Thyroid gland (tissue), 4 donors: Measurements from ENCODE around the gene U2SURP.

Experiments used
- POLR2A ChIP-seq, 2 donors: fragments of 450-650 bp; IDR thresholded peaks; one replicate each; pipeline ENCODE4 v1.6.1; 2017; ENCODE audit warnings: antibody characterized with exemption in 2 of 2, mild to moderate bottlenecking in 2 of 2, moderate library complexity in 1 of 2
- TF ChIP-seq, protein P1 (sequence below), 6 experiments: fragments of 200-600 bp in 3 of 6; fragments of 450-650 bp in 3 of 6; sonication (generic) in 3 of 6; IDR thresholded peaks; one replicate each; pipeline ENCODE4 v1.5.1; 2016 to 2019; ENCODE audit warnings: antibody characterized with exemption in 6 of 6, mild to moderate bottlenecking in 2 of 6, inconsistent platforms in 1 of 6, moderate library complexity in 1 of 6

DNA sequence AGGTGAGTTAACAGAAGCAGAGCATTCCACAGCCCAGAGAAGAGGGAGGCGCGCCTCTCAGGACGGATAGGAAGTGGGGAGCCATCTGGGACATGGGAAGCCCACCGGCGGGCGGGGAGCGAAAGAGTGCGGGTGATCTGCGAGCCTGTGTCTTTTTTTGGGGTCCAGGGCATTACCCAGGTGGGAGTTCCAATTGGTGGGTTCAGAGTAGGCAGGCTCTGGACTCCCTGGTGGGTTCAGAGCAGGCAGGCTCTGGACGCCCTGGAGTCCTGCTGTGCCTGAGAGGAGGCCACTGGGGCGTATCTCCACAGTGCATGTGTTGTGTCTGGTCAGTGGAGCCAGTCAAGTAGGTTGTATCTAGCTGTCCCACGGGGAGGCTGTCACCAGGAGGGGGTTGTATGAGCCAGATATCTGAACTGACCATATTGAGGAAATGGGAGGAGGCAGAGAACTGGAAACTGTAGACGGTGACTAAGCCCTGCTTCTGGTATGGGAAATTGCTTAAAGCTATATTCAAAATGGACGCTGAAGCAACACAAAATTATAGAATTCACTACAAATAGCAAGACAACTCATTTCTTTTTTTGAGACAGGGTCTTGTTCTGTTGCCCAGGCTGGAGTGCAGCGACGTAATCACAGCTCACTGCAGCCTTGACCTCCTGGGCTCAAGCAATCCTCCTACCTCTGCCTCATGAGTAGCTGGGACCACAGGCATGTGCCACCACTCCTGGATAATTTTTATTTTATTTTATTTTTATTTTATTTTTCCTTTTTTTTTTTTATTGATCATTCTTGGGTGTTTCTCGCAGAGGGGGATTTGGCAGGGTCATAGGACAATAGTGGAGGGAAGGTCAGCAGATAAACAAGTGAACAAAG lies 83.7 kb downstream of the U2SURP start:
- TF ChIP-seq, protein P1, sequence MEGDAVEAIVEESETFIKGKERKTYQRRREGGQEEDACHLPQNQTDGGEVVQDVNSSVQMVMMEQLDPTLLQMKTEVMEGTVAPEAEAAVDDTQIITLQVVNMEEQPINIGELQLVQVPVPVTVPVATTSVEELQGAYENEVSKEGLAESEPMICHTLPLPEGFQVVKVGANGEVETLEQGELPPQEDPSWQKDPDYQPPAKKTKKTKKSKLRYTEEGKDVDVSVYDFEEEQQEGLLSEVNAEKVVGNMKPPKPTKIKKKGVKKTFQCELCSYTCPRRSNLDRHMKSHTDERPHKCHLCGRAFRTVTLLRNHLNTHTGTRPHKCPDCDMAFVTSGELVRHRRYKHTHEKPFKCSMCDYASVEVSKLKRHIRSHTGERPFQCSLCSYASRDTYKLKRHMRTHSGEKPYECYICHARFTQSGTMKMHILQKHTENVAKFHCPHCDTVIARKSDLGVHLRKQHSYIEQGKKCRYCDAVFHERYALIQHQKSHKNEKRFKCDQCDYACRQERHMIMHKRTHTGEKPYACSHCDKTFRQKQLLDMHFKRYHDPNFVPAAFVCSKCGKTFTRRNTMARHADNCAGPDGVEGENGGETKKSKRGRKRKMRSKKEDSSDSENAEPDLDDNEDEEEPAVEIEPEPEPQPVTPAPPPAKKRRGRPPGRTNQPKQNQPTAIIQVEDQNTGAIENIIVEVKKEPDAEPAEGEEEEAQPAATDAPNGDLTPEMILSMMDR (IDR thresholded peaks at IDR 0.05): no peak
- no peak for TF ChIP-seq POLR2A (IDR thresholded peaks at IDR 0.05)
